Activated CD4-positive, alpha-beta memory T cell treated with anti-CD3 and anti-CD28 coated beads, Interleukin-2, amount 10 ng/mL, durations not matched to agents 7 days and 5 days (primary cell): ENCODE measurements around the gene UBAP2L. TPM values are rescaled to one million over a fixed set of nuclear protein-coding genes. Genes with fewer than 3 reads are reported as not detected.
A peak's percentile ranks its signal among the peaks of the same experiment; 100 is the strongest.
"Not testable (repeated sequence)": the region's sequence is repeated elsewhere in the genome, so short reads cannot be mapped to it uniquely, and the experiment has no call there.

Experiments
- CTCF ChIA-PET: fragments of 350-600 bp; sonication (Branson Sonifier 250); formaldehyde crosslinking; loops from one replicate; lab custom pipeline; 2021; ENCODE audit warnings: antibody characterized with exemption, inconsistent platforms; lab: Charles Lee
- POLR2A ChIA-PET: fragments of 350-600 bp; sonication (Branson Sonifier 250); formaldehyde crosslinking; loops from one replicate; lab custom pipeline; 2021; ENCODE audit warnings: antibody characterized with exemption; lab: Charles Lee
- DNase-seq: peaks from one replicate; pipeline ENCODE4 v3.0.0-alpha.2; 2020
- H3K27ac Mint-ChIP-seq: one replicate; pipeline ENCODE4 v1.8.0; 2021; ENCODE audit warnings: mild to moderate bottlenecking, mixed read lengths
- H3K27me3 Mint-ChIP-seq: one replicate; pipeline ENCODE4 v1.8.0; 2021; ENCODE audit warnings: mixed read lengths
- H3K36me3 Mint-ChIP-seq: one replicate; pipeline ENCODE4 v1.8.0; 2021; ENCODE audit warnings: low read depth, mixed read lengths
- H3K4me1 Mint-ChIP-seq: one replicate; pipeline ENCODE4 v1.8.0; 2021; ENCODE audit warnings: mixed read lengths
- H3K4me3 Mint-ChIP-seq: one replicate; pipeline ENCODE4 v1.8.0; 2021; ENCODE audit warnings: mild to moderate bottlenecking, mixed read lengths
- H3K9me3 Mint-ChIP-seq: one replicate; pipeline ENCODE4 v1.8.0; 2021; ENCODE audit warnings: mixed read lengths
- total RNA-seq, 2 experiments: library from RNA; stranded (reverse); gene quantifications; one replicate each; pipeline ENCODE4 v1.2.3, GENCODE V29; 2021

The UBAP2L gene
- total RNA-seq, 2 experiments from 2014 or later, result 155 to 157 TPM

GRCh38 chr1:154260127-154260526, 39.4 kb downstream of the UBAP2L start:
- Mint-ChIP-seq H3K36me3 (peaks cover 91% of the 10 kb centered on the region), H3K27me3 (no peaks in the 10 kb centered on the region), H3K27ac (no peak overlapping the region), H3K9me3 (no peaks in the 10 kb centered on the region), H3K4me1 (peaks cover 20% of the 10 kb centered on the region), H3K4me3 (no peak overlapping the region)
- ChIA-PET POLR2A (interaction anchor here (1.0 kb wide), 1 partner anchor 40 kb away, joined by 3 read pairs; the partner anchor contains the start of gene UBAP2L), CTCF (interaction anchor here (2.9 kb wide), 1 partner anchor 75 kb away, joined by 10 read pairs; no protein-coding TSS in a partner anchor)
- no peak for DNase-seq

- Mint-ChIP-seq H3K4me1 (peaks cover 29% of the 10 kb centered on the region), H3K27me3 (no peaks in the 10 kb centered on the region), H3K4me3 (no peak overlapping the region), H3K36me3 (peaks cover 69% of the 10 kb centered on the region), H3K27ac (peak overlapping the region; percentile 45), H3K9me3 (no peaks in the 10 kb centered on the region)
- POLR2A ChIA-PET, result interaction anchor here (0.9 to 3.5 kb wide), 4 partner anchors 10 to 83 kb away, joined by 3 to 15 read pairs (median 5); partner anchors contain the start of gene UBAP2L
- DNase-seq, result no peak
- CTCF ChIA-PET, result interaction anchor here (0.9 to 1.8 kb wide), 3 partner anchors 13 to 71 kb away, joined by 4 to 6 read pairs (median 5); no protein-coding TSS in a partner anchor
These were observed 42.9 kb downstream of the UBAP2L start for GRCh38 chr1:154263465-154264332.

- Mint-ChIP-seq H3K4me3 (no peak overlapping the region), H3K27ac (peak overlapping the region; percentile 36), H3K27me3 (no peaks in the 10 kb centered on the region), H3K9me3 (no peaks in the 10 kb centered on the region), H3K4me1 (peaks cover 29% of the 10 kb centered on the region), H3K36me3 (peaks cover 73% of the 10 kb centered on the region)
- ChIA-PET CTCF (interaction anchor here (1.8 kb wide), 1 partner anchor 12 kb away, joined by 4 read pairs; no protein-coding TSS in a partner anchor), POLR2A (interaction anchor here (1.3 to 3.5 kb wide), 3 partner anchors 19 to 83 kb away, joined by 3 to 15 read pairs (median 7); partner anchors contain the start of gene UBAP2L)
- DNase-seq, result no peak
These were observed 43.7 kb downstream of the UBAP2L start for GRCh38 chr1:154264454-154264853.

DNA sequence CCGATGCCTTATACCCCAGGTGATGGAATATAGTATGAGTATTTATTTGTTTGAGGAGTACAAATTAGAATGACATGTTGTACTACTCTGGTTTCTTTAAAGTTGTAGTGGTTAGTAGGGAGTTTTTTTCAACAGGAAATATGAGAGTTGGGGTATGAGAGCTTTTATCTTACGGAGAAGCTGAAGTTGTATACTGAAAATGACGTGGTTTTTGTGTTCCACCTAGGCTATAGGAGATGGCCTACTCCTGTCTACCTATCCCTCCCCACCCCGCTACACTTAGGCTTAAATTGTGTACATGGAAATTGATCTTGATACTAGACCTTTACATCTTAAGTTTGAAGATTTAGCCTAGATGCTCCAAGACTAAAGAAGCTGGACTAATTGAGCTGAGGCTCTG, 44.8 kb downstream of the UBAP2L start:
- no peak overlapping the region for H3K4me3 Mint-ChIP-seq
- H3K4me1 Mint-ChIP-seq, result peaks cover 32% of the 10 kb centered on the region
- no peak for DNase-seq
- H3K27me3 Mint-ChIP-seq, result no peaks in the 10 kb centered on the region
- H3K9me3 Mint-ChIP-seq, result no peaks in the 10 kb centered on the region
- ChIA-PET POLR2A (interaction anchor here (2.1 to 3.5 kb wide), 2 partner anchors 45 to 85 kb away, joined by 7 to 15 read pairs; partner anchors contain the start of gene UBAP2L), CTCF (interaction anchor here (0.6 to 1.4 kb wide), 2 partner anchors 15 to 70 kb away, joined by 3 to 8 read pairs; no protein-coding TSS in a partner anchor)
- peak overlapping the region; percentile 66 for H3K27ac Mint-ChIP-seq
- peaks cover 73% of the 10 kb centered on the region for H3K36me3 Mint-ChIP-seq

DNA sequence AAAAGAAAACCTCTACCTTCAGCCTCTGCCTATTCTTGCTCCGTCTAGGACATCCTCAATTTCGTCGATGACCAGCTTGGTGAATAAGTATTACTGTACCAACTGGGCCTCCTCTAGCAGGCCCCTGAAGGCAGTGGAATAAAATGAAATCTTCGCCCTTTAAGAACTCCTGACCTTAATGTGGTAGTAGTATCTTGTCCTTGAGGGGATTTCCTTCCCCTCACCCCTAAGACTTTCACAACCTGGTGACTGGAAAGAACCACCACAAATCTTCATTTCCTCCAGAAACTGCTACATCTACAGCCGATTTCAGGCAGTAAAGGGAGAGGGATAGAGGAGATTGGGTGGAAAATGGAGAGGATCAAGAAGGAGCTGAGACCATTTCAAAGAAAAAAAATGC, 50.1 kb downstream of the UBAP2L start:
- POLR2A ChIA-PET, result interaction anchor here (1.8 to 4.6 kb wide), 3 partner anchors 52 to 280 kb away, joined by 4 to 34 read pairs (median 6); partner anchors contain the start of gene RPS27
- H3K9me3 Mint-ChIP-seq, result no peaks in the 10 kb centered on the region
- H3K4me1 Mint-ChIP-seq, result peaks cover 46% of the 10 kb centered on the region
- H3K27ac Mint-ChIP-seq, result peak overlapping the region; percentile 94
- peaks cover 64% of the 10 kb centered on the region for H3K36me3 Mint-ChIP-seq
- no peaks in the 10 kb centered on the region for H3K27me3 Mint-ChIP-seq
- no peak for DNase-seq
- CTCF ChIA-PET, result interaction anchor here (1.2 to 2.0 kb wide), 5 partner anchors 52 to 280 kb away, joined by 3 to 15 read pairs (median 6); partner anchors contain the start of gene RPS27
- peak overlapping the region; percentile 13 for H3K4me3 Mint-ChIP-seq

DNA sequence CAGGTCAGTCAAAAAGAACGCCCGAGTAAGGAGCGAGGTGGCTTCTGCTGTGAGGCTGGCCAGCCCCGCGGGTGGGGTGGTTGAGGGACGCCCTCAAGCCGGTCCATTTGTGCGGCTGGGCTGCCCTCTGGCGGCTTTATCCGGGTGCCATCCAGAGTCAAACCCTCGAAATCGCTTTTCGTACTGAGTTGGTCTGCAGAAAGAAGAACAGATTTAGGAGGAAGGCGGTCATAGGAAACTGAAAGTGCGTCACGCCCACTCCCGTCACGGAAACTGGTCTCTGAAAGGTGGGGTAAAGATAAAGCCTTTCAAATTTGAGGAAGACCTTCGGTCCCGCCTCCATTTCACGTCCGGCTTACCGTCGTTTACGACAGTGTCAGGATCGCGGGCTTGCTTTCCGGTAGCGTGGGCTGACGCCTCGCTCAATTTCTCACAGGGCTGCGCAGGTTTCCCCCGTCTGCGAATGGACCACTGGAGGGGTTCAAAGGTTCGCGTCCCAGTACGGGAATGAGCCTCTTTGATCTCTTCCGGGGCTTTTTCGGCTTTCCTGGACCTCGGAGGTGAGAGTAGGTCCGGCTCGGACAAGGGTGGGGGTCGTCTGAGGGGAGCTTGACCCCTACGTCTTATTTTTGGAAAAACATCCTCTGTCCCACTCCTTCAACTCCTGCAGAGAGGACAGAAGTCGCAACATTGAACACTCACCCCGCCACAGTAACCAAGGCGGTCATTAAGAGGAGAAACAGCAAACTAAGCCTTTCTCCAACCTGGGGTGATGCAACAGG, 51.7 kb downstream of the UBAP2L start, which contains the start of gene HAX1:
Gene HAX1, plus strand, starts transcription at position 413 of the 782 bp plus-strand sequence. Its CDS starts 95 bp downstream, at position 508.
- peaks cover 67% of the 10 kb centered on the region for H3K36me3 Mint-ChIP-seq
- H3K4me1 Mint-ChIP-seq, result peaks cover 43% of the 10 kb centered on the region
- POLR2A ChIA-PET, result interaction anchor here (0.6 to 4.6 kb wide), 18 partner anchors 33 to 327 kb away, joined by 3 to 34 read pairs (median 4); partner anchors contain the start of genes JTB and RPS27
- no peaks in the 10 kb centered on the region for H3K27me3 Mint-ChIP-seq
- peak; percentile 98 for DNase-seq
- H3K27ac Mint-ChIP-seq, result peak within 1 kb of the TSS; percentile 94
- CTCF ChIA-PET, result interaction anchor here (0.6 to 4.1 kb wide), 20 partner anchors 11 to 861 kb away, joined by 3 to 44 read pairs (median 4); partner anchors contain the start of gene RPS27
- H3K4me3 Mint-ChIP-seq, result peak within 1 kb of the TSS; percentile 91
- no peaks in the 10 kb centered on the region for H3K9me3 Mint-ChIP-seq

DNA sequence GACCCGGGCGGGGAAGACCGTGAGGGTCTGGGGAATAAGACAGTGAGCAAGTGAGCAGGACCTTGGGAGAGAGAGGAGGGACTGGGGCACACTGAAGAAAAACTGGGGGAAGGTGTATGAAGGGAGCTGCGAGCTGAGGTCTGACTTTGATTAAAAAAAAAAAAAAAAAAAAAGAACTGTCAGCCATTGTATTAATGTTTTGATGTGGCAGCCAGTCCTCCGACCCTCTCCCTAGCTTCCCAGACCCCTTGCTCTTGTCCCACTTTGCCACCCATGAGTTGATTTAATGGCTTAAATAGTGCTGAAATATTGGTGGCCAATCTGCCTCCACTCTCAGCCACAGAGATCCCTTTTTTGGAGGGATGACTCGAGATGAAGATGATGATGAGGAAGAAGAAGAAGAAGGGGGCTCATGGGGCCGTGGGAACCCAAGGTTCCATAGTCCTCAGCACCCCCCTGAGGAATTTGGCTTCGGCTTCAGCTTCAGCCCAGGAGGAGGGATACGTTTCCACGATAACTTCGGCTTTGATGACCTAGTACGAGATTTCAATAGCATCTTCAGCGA, 52.3 kb downstream of the UBAP2L start:
- H3K9me3 Mint-ChIP-seq, result no peaks in the 10 kb centered on the region
- H3K27me3 Mint-ChIP-seq, result no peaks in the 10 kb centered on the region
- H3K36me3 Mint-ChIP-seq, result peaks cover 67% of the 10 kb centered on the region
- peaks cover 43% of the 10 kb centered on the region for H3K4me1 Mint-ChIP-seq
- no peak for DNase-seq
- peak overlapping the region; percentile 91 for H3K4me3 Mint-ChIP-seq
- H3K27ac Mint-ChIP-seq, result peak overlapping the region; percentile 94
- ChIA-PET POLR2A (interaction anchor here (0.6 to 4.6 kb wide), 12 partner anchors 10 to 295 kb away, joined by 3 to 34 read pairs (median 4); partner anchors contain the start of gene JTB), CTCF (interaction anchor here (0.7 to 4.1 kb wide), 6 partner anchors 53 to 274 kb away, joined by 4 to 44 read pairs (median 4); no protein-coding TSS in a partner anchor)

DNA sequence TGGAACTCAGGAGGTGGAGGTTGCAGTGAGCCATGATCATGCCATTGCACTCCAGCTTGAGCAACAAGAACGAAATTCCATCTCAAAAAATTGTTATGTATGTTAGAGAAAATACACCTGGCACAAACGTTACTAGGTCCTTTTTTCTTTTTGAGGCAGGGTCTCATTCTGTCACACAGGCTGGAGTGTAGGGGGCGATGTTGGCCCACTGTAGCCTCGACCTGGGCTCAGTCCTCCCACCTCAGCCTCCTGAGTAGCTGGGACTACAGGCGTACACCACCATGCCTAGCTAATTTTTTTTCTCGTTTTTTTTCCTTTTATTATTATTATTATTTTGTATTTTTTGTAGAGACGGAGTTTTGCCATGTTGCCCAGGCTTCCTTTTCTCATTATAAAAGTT, 56.0 kb downstream of the UBAP2L start:
- peaks cover 43% of the 10 kb centered on the region for H3K36me3 Mint-ChIP-seq

DNA sequence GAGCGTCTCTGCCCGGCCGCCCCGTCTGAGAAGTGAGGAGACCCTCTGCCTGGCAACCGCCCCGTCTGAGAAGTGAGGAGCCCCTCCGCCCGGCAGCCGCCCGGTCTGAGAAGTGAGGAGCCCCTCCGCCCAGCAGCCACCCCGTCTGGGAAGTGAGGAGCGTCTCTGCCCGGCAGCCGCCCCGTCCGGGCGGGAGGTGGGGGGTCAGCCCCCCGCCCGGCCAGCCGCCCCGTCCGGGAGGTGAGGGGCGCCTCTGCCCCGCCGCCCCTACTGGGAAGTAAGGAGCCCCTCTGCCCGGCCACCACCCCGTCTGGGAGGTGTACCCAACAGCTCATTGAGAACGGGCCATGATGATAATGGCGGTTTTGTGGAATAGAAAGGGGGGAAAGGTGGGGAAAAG, 66.8 kb downstream of the UBAP2L start:
- H3K9me3 Mint-ChIP-seq, POLR2A ChIA-PET, H3K27me3 Mint-ChIP-seq, H3K4me1 Mint-ChIP-seq, H3K27ac Mint-ChIP-seq, CTCF ChIA-PET, DNase-seq, H3K36me3 Mint-ChIP-seq, H3K4me3 Mint-ChIP-seq: not testable (repeated sequence)

More for the DNA sequence above, 56.0 kb downstream of the UBAP2L start:
- CTCF ChIA-PET, result interaction anchor here (0.6 to 2.9 kb wide), 11 partner anchors 12 to 202 kb away, joined by 3 to 36 read pairs (median 6); no protein-coding TSS in a partner anchor
- peaks cover 30% of the 10 kb centered on the region for H3K4me1 Mint-ChIP-seq
- POLR2A ChIA-PET, result interaction anchor here (1.6 kb wide), 1 partner anchor 127 kb away, joined by 4 read pairs; no protein-coding TSS in a partner anchor
- peak; percentile 53 for DNase-seq
- no peak overlapping the region for H3K4me3 Mint-ChIP-seq
- no peaks in the 10 kb centered on the region for H3K9me3 Mint-ChIP-seq
- H3K27me3 Mint-ChIP-seq, result no peaks in the 10 kb centered on the region
- no peak overlapping the region for H3K27ac Mint-ChIP-seq

GRCh38 chr1:154288661-154289060, 67.9 kb downstream of the UBAP2L start:
- Mint-ChIP-seq H3K4me1 (no peaks in the 10 kb centered on the region), H3K4me3 (no peak overlapping the region), H3K9me3 (peaks cover 4% of the 10 kb centered on the region), H3K27me3 (peaks cover 11% of the 10 kb centered on the region), H3K36me3 (peaks cover 3% of the 10 kb centered on the region), H3K27ac (no peak overlapping the region)
- ChIA-PET POLR2A (interaction anchor here (0.5 kb wide), 1 partner anchor 104 kb away, joined by 3 read pairs; no protein-coding TSS in a partner anchor), CTCF (interaction anchor here (1.4 kb wide), 1 partner anchor 47 kb away, joined by 7 read pairs; no protein-coding TSS in a partner anchor)
- no peak for DNase-seq

- POLR2A ChIA-PET, result no interaction called here
- CTCF ChIA-PET, result interaction anchor here (0.6 to 2.0 kb wide), 4 partner anchors 15 to 47 kb away, joined by 3 to 6 read pairs (median 3); no protein-coding TSS in a partner anchor
- Mint-ChIP-seq H3K36me3 (peaks cover 10% of the 10 kb centered on the region), H3K4me1 (no peaks in the 10 kb centered on the region), H3K9me3 (peaks cover 15% of the 10 kb centered on the region), H3K27ac (no peak overlapping the region), H3K4me3 (no peak overlapping the region), H3K27me3 (peaks cover 11% of the 10 kb centered on the region)
- DNase-seq, result no peak
These were observed 70.2 kb downstream of the UBAP2L start for GRCh38 chr1:154290921-154291320.
